Nephron (organoid): ENCODE data around the gene HJV.

Experiments used
- H3K27ac Mint-ChIP-seq, 3 experiments: 2 replicates each; pipeline ENCODE4 v1.8.0; 2020; ENCODE audit warnings: mixed read lengths in 3 of 3, mild to moderate bottlenecking in 2 of 3, moderate library complexity in 1 of 3
- H3K27me3 Mint-ChIP-seq: 2 replicates; pipeline ENCODE4 v1.8.0; 2021; ENCODE audit warnings: low read depth, mild to moderate bottlenecking, moderate library complexity, mixed read lengths
- H3K36me3 Mint-ChIP-seq: 2 replicates; pipeline ENCODE4 v1.8.0; 2020; ENCODE audit warnings: low read depth, mixed read lengths
- H3K4me1 Mint-ChIP-seq: 2 replicates; pipeline ENCODE4 v1.8.0; 2020; ENCODE audit warnings: mixed read lengths
- H3K4me3 Mint-ChIP-seq, 3 experiments: 2 replicates each; pipeline ENCODE4 v1.8.0; 2020; ENCODE audit warnings: mild to moderate bottlenecking in 3 of 3, mixed read lengths in 3 of 3, moderate library complexity in 2 of 3
- H3K9me3 Mint-ChIP-seq: 2 replicates; pipeline ENCODE4 v1.8.0; 2020; ENCODE audit warnings: mixed read lengths
- CTCF ChIP-seq, 3 experiments: fragments of 200-600 bp; sonication (generic); IDR thresholded peaks; one replicate each; pipeline ENCODE4 v1.5.0; 2021; ENCODE audit warnings: antibody characterized with exemption in 3 of 3; ENCODE audit not compliant: unreplicated experiment in 3 of 3

HJV gene

DNA sequence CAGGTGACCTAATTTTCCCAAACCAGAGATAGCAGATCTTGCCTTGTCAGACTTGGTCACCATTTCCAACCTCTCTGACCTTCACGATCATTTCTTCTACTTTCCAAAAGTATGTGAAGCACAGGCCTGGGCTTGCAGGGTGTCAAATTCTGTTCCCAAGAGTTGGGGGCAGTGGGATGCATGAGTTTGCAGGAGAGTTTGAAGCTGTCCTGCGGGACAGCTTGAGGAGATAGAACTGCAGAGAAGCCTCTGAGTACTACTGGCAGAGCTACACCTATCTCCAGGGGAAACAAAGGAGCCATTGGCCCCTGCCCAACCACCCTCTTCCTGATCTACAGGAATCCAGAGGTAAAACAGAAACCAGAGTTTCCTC lies 36.4 kb downstream of the HJV start:
- Mint-ChIP-seq H3K27ac (peak overlapping the region; percentile 38 to 87 (median 82)), H3K36me3 (no peaks in the 10 kb centered on the region), H3K9me3 (no peaks in the 10 kb centered on the region), H3K4me3 (peak overlapping the region in 1 of 3 experiments; percentile 64), H3K27me3 (no peaks in the 10 kb centered on the region), H3K4me1 (peaks cover 54% of the 10 kb centered on the region)
- no peak for TF ChIP-seq CTCF (IDR thresholded peaks at IDR 0.05; ENCODE audit: unreplicated experiment in 3 of 3)

GRCh38 chr1:145983960-145984830 lies 37.3 kb downstream of the HJV start:
- Mint-ChIP-seq H3K4me3 (peak overlapping the region in 2 of 3 experiments; percentile 22 to 54), H3K9me3 (no peaks in the 10 kb centered on the region), H3K27me3 (no peaks in the 10 kb centered on the region), H3K36me3 (no peaks in the 10 kb centered on the region), H3K4me1 (peaks cover 54% of the 10 kb centered on the region), H3K27ac (peak overlapping the region; percentile 38 to 87 (median 82))
- no peak for TF ChIP-seq CTCF (IDR thresholded peaks at IDR 0.05; ENCODE audit: unreplicated experiment in 3 of 3)

DNA sequence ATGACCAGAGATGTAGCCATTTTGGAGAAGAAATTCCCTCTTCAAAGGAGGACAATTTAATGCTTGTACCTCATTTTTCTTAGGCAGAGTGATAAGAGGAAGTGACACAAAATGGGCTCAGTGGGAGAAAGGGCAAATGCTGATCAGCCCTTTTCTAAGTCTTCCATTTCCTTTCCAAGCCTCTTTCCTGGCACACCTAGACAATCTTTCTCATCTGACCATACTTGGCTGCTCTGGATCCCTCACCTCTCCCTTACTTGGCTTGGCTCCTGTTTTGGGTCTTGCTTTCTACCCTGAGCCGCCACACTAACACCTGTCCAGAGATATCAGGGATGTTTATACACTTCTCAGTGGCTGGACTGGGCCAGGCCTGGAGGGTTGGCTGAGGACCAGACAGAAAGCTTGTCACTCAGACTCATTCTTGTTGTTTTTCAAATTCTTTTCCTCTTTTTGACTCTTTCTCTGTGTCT lies 38.3 kb downstream of the HJV start:
- Mint-ChIP-seq H3K36me3 (no peaks in the 10 kb centered on the region), H3K4me1 (peaks cover 49% of the 10 kb centered on the region), H3K27ac (peak overlapping the region; percentile 67 to 82 (median 71)), H3K27me3 (no peaks in the 10 kb centered on the region), H3K4me3 (peak overlapping the region in 1 of 3 experiments; percentile 17), H3K9me3 (no peaks in the 10 kb centered on the region)
- TF ChIP-seq CTCF (IDR thresholded peaks at IDR 0.05; ENCODE audit: unreplicated experiment in 3 of 3) = no peak

DNA sequence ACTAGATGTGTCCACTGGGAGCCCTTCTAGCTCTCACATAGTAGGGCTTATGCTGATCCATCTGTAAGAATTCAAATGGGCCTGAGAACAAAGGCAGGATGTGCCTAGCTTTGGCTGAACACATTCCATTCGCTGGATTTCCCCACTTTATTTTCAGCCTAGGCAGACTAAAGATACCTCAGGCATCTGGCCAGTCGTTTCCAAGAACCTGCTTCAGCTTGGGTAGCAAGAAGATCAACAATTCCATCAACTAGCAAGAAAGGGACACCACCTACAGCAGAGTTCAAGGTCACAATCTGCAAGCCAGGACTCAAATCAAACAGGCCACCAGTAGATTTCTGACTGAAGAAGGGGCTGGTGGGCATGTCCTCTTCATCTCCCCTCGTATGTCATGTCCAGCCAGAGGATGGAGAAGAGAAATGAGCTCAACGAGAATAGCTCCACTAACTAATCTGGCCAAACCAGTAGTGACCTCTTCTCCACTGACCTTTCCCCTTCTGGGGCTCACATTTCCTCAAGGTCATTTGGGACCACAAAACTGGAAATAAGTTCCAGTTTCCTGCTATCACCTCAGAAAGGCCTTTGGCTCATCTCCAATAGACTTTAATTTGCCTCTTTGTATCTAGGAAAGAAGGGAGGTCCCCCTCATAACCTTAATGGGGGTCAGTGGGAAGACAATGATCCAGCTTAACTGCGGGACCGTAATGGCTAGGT lies 39.4 kb downstream of the HJV start:
- no peak for TF ChIP-seq CTCF (IDR thresholded peaks at IDR 0.05; ENCODE audit: unreplicated experiment in 3 of 3)
- Mint-ChIP-seq H3K36me3 (no peaks in the 10 kb centered on the region), H3K9me3 (no peaks in the 10 kb centered on the region), H3K4me3 (no peak overlapping the region), H3K27me3 (no peaks in the 10 kb centered on the region), H3K27ac (peak overlapping the region; percentile 42 to 82 (median 70)), H3K4me1 (peaks cover 49% of the 10 kb centered on the region)

GRCh38 chr1:145980457-145980994 lies 41.0 kb downstream of the HJV start:
- no peaks in the 10 kb centered on the region for H3K9me3 Mint-ChIP-seq
- H3K27ac Mint-ChIP-seq = no peak overlapping the region
- no peak for TF ChIP-seq CTCF (IDR thresholded peaks at IDR 0.05; ENCODE audit: unreplicated experiment in 3 of 3)
- H3K27me3 Mint-ChIP-seq = no peaks in the 10 kb centered on the region
- peaks cover 39% of the 10 kb centered on the region for H3K4me1 Mint-ChIP-seq
- no peak overlapping the region for H3K4me3 Mint-ChIP-seq
- H3K36me3 Mint-ChIP-seq = no peaks in the 10 kb centered on the region
